Keratinocyte (primary cell): ENCODE measurements around the gene SPON1.

ENCODE experiments used
- CTCF ChIP-seq, 3 experiments: IDR thresholded peaks in 1 of 3; conservative IDR thresholded peaks in 1 of 3; optimal IDR thresholded peaks in 1 of 3; 2 replicates in 2 of 3; 3 replicates in 1 of 3; pipeline versions ENCODE3 to v1.5.1; 2011; ENCODE audit warnings: low read length in 3 of 3, mild to moderate bottlenecking in 3 of 3, moderate library complexity in 2 of 3, control low read depth in 1 of 3, inconsistent platforms in 1 of 3; ENCODE audit not compliant: insufficient read depth in 2 of 3; ENCODE audit errors: extremely low read depth in 1 of 3
- EZH2 ChIP-seq: IDR thresholded peaks from one replicate; pipeline ENCODE4 v1.6.1; 2012; ENCODE audit warnings: inconsistent platforms, mild to moderate bottlenecking, low read length, moderate library complexity

- no peak for TF ChIP-seq CTCF (optimal IDR thresholded peaks at IDR 0.05 in 1 of 3, IDR thresholded peaks at IDR 0.05 in 1 of 3, conservative IDR thresholded peaks at IDR 0.05 in 1 of 3; ENCODE audit: extremely low read depth in 1 of 3, insufficient read depth in 2 of 3, low read length in 3 of 3)
- no peak for TF ChIP-seq EZH2
These were observed 263.1 kb downstream of the SPON1 start for GRCh38 chr11:14225666-14226065.
